ENCODE measurements around the gene TMEM40. TPM values are rescaled to one million over a fixed set of nuclear protein-coding genes. Genes with fewer than 3 reads are reported as not detected.

The TMEM40 gene
- total and polyA plus RNA-seq, 9 of the 15 experiments (the other 6 are each of a cell fraction or from before 2014, with no cell fraction given) = 0.11 to 0.31 (median 0.14) TPM; not detected in 6

- POLR2A ChIA-PET = interaction anchor here (0.6 kb wide), 2 partner anchors 129 to 190 kb away, joined by 3 read pairs; no protein-coding TSS in a partner anchor
- DNase-seq (ENCODE audit: extremely low read depth in 1 of 4, low spot score in 3 of 4) = no peak
- intact Hi-C loops (cut with micrococcal nuclease) = no loop called here
Observed at GRCh38 chr3:12729051-12729651, 29.9 kb downstream of the TMEM40 start.

More at GRCh38 chr3:12729051-12729651, 29.9 kb downstream of the TMEM40 start:
- Histone ChIP-seq H3K36me3 (ENCODE audit: control insufficient read depth, insufficient read depth, low read length) (no peaks in the 10 kb centered on the region), H3K27me3 (ENCODE audit: control insufficient read depth in 2 of 2, insufficient read depth in 2 of 2, low read length in 2 of 2) (peaks cover 9 to 17% of the 10 kb centered on the region in 2 experiments), H3K9ac (ENCODE audit: insufficient read depth in 1 of 2, low read depth in 2 of 2, low read length in 2 of 2) (no peak overlapping the region), H3K79me2 (ENCODE audit: control insufficient read depth, insufficient read depth, low read length) (no peaks in the 10 kb centered on the region), H3K4me1 (replicated peaks in 1 of 2; ENCODE audit: control insufficient read depth in 2 of 2, insufficient read depth in 2 of 2, low read length in 2 of 2) (no peaks in the 10 kb centered on the region), H4K20me1 (replicated peaks; ENCODE audit: control insufficient read depth, insufficient read depth, low read length) (no peaks in the 10 kb centered on the region), H3K9me1 (ENCODE audit: control insufficient read depth, insufficient read depth, low read length) (no peaks in the 10 kb centered on the region), H3K4me2 (ENCODE audit: insufficient read depth, low read length) (no peak overlapping the region), H2AFZ (ENCODE audit: low read depth, low read length) (no peak overlapping the region), H3K9me3 (replicated peaks; ENCODE audit: control insufficient read depth, insufficient read depth, low read depth, low read length) (peaks cover 2% of the 10 kb centered on the region; the same call in 1 of the 2 replicates), H3K27ac (ENCODE audit: extremely low read depth, low read depth, low read length) (no peak overlapping the region), H3K4me3 (no peak overlapping the region)
- no peak for TF ChIP-seq TFAP4 (CRISPR knock-in tag; IDR thresholded peaks at IDR 0.05; ENCODE audit: borderline replicate concordance)
- TF ChIP-seq PKNOX1 (IDR thresholded peaks at IDR 0.05) = peak; percentile 14; the same call in 1 of the 2 replicates
- TF ChIP-seq POLR2G (IDR thresholded peaks at IDR 0.05; ENCODE audit: low read depth, low read length) = no peak
- TF ChIP-seq TFE3 (CRISPR knock-in tag; IDR thresholded peaks at IDR 0.05) = peak; percentile 51
- TF ChIP-seq ELK1 (CRISPR knock-in tag; IDR thresholded peaks at IDR 0.05) = no peak
- no peak for TF ChIP-seq THAP12 (CRISPR knock-in tag; IDR thresholded peaks at IDR 0.05)
- TF ChIP-seq MEF2A (IDR thresholded peaks at IDR 0.05; ENCODE audit: control insufficient read depth, low read depth, low read length) = 0 out of 2 replicates have a peak, but pooled peaks have one; percentile 19
- peak; percentile 47 for TF ChIP-seq RAD51 (IDR thresholded peaks at IDR 0.05; ENCODE audit: borderline replicate concordance, low read depth)
- CTCF ChIA-PET (ENCODE audit: low intra/inter-chr PET ratio) = no interaction called here
- in situ Hi-C loops (cut with MboI) = loop anchor here (25.0 kb wide), 1 partner anchor 742 kb away; no protein-coding TSS in a partner anchor
- 8% methylated on average over 7 of the region's 7 CpGs for WGBS (ENCODE audit: insufficient coverage, low coverage, missing lambda C conversion rate)
- FAIRE-seq (no peak), ATAC-seq (no peak)
- no TSS peak for BruUV-seq (replicated peaks)
